ENCODE data around the gene DPYSL5. TPM values are rescaled to one million over a fixed set of nuclear protein-coding genes. Genes with fewer than 3 reads are reported as not detected.

The DPYSL5 gene
- total RNA-seq, 1 donor from 2014 or later = 2.9 TPM

GRCh38 chr2:26840937-26841610 lies 6.9 kb upstream of the DPYSL5 start:
- Mint-ChIP-seq H3K4me3 (ENCODE audit: unreplicated experiment) (no peak overlapping the region), H3K27ac (ENCODE audit: unreplicated experiment) (no peak overlapping the region), H3K4me1 (ENCODE audit: low read depth, unreplicated experiment) (no peaks in the 10 kb centered on the region), H3K36me3 (ENCODE audit: low read depth, unreplicated experiment) (no peaks in the 10 kb centered on the region), H3K27me3 (ENCODE audit: low read depth, unreplicated experiment) (peaks cover 66% of the 10 kb centered on the region), H3K9me3 (ENCODE audit: unreplicated experiment) (no peaks in the 10 kb centered on the region)
- Histone ChIP-seq H3K4me2 (ENCODE audit: low read length) (no peak overlapping the region), H3K79me2 (ENCODE audit: insufficient read depth, low read length) (no peaks in the 10 kb centered on the region), H2AFZ (ENCODE audit: low read depth, low read length) (no peak overlapping the region), H3K9me3 (ENCODE audit: insufficient read depth, low read depth, low read length) (no peaks in the 10 kb centered on the region), H3K9ac (ENCODE audit: low read length) (no peak overlapping the region), H3K36me3 (ENCODE audit: insufficient read depth, low read length) (no peaks in the 10 kb centered on the region), H4K20me1 (ENCODE audit: insufficient read depth, low read length) (no peaks in the 10 kb centered on the region), H3K27ac (ENCODE audit: low read depth, low read length) (no peak overlapping the region), H3K27me3 (ENCODE audit: insufficient read depth, low read length) (peaks cover 20% of the 10 kb centered on the region), H3K4me1 (ENCODE audit: insufficient read depth, low read length) (peaks cover under 1% of the 10 kb centered on the region), H3K4me3 (ENCODE audit: insufficient read depth, low read depth, low read length) (no peak overlapping the region)
- DNase-seq (ENCODE audit: low read depth) (no peak), FAIRE-seq (no peak)
- no peak for TF ChIP-seq CTCF (IDR thresholded peaks at IDR 0.05; ENCODE audit: insufficient read depth, low read depth, low read length)
- no peak for TF ChIP-seq EZH2 (IDR thresholded peaks at IDR 0.05; ENCODE audit: insufficient read depth, low read length)

- H3K36me3 Mint-ChIP-seq (ENCODE audit: low read depth, unreplicated experiment) = no peaks in the 10 kb centered on the region
- H3K4me1 ChIP-seq (ENCODE audit: insufficient read depth, low read length) = peaks cover 7% of the 10 kb centered on the region
- no peak overlapping the region for H3K27ac Mint-ChIP-seq (ENCODE audit: unreplicated experiment)
- no peaks in the 10 kb centered on the region for H3K9me3 ChIP-seq (ENCODE audit: insufficient read depth, low read depth, low read length)
- no peaks in the 10 kb centered on the region for H3K4me1 Mint-ChIP-seq (ENCODE audit: low read depth, unreplicated experiment)
- no peak overlapping the region for H3K4me2 ChIP-seq (ENCODE audit: low read length)
- DNase-seq (ENCODE audit: low read depth) = no peak
- no peaks in the 10 kb centered on the region for H3K79me2 ChIP-seq (ENCODE audit: insufficient read depth, low read length)
- no peak overlapping the region for H2AFZ ChIP-seq (ENCODE audit: low read depth, low read length)
- H3K9ac ChIP-seq (ENCODE audit: low read length) = no peak overlapping the region
- peaks cover 34% of the 10 kb centered on the region for H3K27me3 ChIP-seq (ENCODE audit: insufficient read depth, low read length)
- H3K27me3 Mint-ChIP-seq (ENCODE audit: low read depth, unreplicated experiment) = peaks cover 67% of the 10 kb centered on the region
- H3K36me3 ChIP-seq (ENCODE audit: insufficient read depth, low read length) = no peaks in the 10 kb centered on the region
- H3K9me3 Mint-ChIP-seq (ENCODE audit: unreplicated experiment) = no peaks in the 10 kb centered on the region
- no peaks in the 10 kb centered on the region for H4K20me1 ChIP-seq (ENCODE audit: insufficient read depth, low read length)
- H3K27ac ChIP-seq (ENCODE audit: low read depth, low read length) = no peak overlapping the region
- no peak for TF ChIP-seq CTCF (IDR thresholded peaks at IDR 0.05; ENCODE audit: insufficient read depth, low read depth, low read length)
- no peak for TF ChIP-seq EZH2 (IDR thresholded peaks at IDR 0.05; ENCODE audit: insufficient read depth, low read length)
- FAIRE-seq = no peak
- H3K4me3 ChIP-seq (ENCODE audit: insufficient read depth, low read depth, low read length) = no peak overlapping the region
- no peak overlapping the region for H3K4me3 Mint-ChIP-seq (ENCODE audit: unreplicated experiment)
Measured at GRCh38 chr2:26843041-26843440, 4.9 kb upstream of the DPYSL5 start.

GRCh38 chr2:26845021-26845420 lies 2.9 kb upstream of the DPYSL5 start:
- DNase-seq (ENCODE audit: low read depth) (no peak), FAIRE-seq (no peak)
- H3K36me3 ChIP-seq (ENCODE audit: insufficient read depth, low read length) = no peaks in the 10 kb centered on the region
- TF ChIP-seq EZH2 (IDR thresholded peaks at IDR 0.05; ENCODE audit: insufficient read depth, low read length) (no peak), CTCF (IDR thresholded peaks at IDR 0.05; ENCODE audit: insufficient read depth, low read depth, low read length) (no peak)
- H3K9me3 Mint-ChIP-seq (ENCODE audit: unreplicated experiment) = no peaks in the 10 kb centered on the region
- no peaks in the 10 kb centered on the region for H3K79me2 ChIP-seq (ENCODE audit: insufficient read depth, low read length)
- no peak overlapping the region for H3K4me3 Mint-ChIP-seq (ENCODE audit: unreplicated experiment)
- no peak overlapping the region for H2AFZ ChIP-seq (ENCODE audit: low read depth, low read length)
- H3K27ac ChIP-seq (ENCODE audit: low read depth, low read length) = no peak overlapping the region
- no peak overlapping the region for H3K4me2 ChIP-seq (ENCODE audit: low read length)
- H3K9ac ChIP-seq (ENCODE audit: low read length) = no peak overlapping the region
- H3K4me1 ChIP-seq (ENCODE audit: insufficient read depth, low read length) = peaks cover 7% of the 10 kb centered on the region
- no peak overlapping the region for H3K27ac Mint-ChIP-seq (ENCODE audit: unreplicated experiment)
- peaks cover 44% of the 10 kb centered on the region for H3K27me3 ChIP-seq (ENCODE audit: insufficient read depth, low read length)
- no peak overlapping the region for H3K4me3 ChIP-seq (ENCODE audit: insufficient read depth, low read depth, low read length)
- H3K36me3 Mint-ChIP-seq (ENCODE audit: low read depth, unreplicated experiment) = no peaks in the 10 kb centered on the region
- no peaks in the 10 kb centered on the region for H4K20me1 ChIP-seq (ENCODE audit: insufficient read depth, low read length)
- peaks cover 57% of the 10 kb centered on the region for H3K27me3 Mint-ChIP-seq (ENCODE audit: low read depth, unreplicated experiment)
- no peaks in the 10 kb centered on the region for H3K9me3 ChIP-seq (ENCODE audit: insufficient read depth, low read depth, low read length)
- H3K4me1 Mint-ChIP-seq (ENCODE audit: low read depth, unreplicated experiment) = no peaks in the 10 kb centered on the region

Measured in astrocyte (in vitro differentiated cells and primary cell).